ENCODE data around the gene LMNTD1.

LMNTD1 gene

DNA sequence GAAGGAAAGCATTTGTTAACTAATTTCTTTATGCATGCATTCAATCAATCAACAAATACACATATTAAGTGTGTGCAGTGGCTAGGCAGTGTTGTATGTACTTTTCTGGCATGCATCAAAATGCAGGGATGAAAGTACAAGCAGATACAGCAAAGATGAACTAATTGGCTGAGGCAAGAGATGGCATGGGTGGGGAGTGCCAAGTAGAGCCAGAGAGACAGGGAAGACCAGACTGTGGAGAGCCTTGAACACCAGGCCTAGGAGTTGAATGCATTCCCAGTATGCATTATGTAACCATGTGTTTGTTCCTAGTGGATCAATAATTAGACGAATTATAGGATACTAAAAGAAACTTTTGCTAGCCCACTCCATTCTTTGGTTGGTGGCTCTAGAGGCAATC, 17.3 kb upstream of the LMNTD1 start:
- H3K36me3 ChIP-seq (ENCODE audit: low read length) = no peaks in the 10 kb centered on the region
- no peak overlapping the region for H3K4me3 ChIP-seq (ENCODE audit: insufficient read depth, low read length, poor library complexity, severe bottlenecking)
- H3K27me3 ChIP-seq (ENCODE audit: low read length) = no peaks in the 10 kb centered on the region
- no peak overlapping the region for H3K9ac ChIP-seq (ENCODE audit: low read length)
- no peak for TF ChIP-seq EZH2phosphoT487 (conservative IDR thresholded peaks at IDR 0.05; ENCODE audit: low read length)
- TF ChIP-seq, protein P1, sequence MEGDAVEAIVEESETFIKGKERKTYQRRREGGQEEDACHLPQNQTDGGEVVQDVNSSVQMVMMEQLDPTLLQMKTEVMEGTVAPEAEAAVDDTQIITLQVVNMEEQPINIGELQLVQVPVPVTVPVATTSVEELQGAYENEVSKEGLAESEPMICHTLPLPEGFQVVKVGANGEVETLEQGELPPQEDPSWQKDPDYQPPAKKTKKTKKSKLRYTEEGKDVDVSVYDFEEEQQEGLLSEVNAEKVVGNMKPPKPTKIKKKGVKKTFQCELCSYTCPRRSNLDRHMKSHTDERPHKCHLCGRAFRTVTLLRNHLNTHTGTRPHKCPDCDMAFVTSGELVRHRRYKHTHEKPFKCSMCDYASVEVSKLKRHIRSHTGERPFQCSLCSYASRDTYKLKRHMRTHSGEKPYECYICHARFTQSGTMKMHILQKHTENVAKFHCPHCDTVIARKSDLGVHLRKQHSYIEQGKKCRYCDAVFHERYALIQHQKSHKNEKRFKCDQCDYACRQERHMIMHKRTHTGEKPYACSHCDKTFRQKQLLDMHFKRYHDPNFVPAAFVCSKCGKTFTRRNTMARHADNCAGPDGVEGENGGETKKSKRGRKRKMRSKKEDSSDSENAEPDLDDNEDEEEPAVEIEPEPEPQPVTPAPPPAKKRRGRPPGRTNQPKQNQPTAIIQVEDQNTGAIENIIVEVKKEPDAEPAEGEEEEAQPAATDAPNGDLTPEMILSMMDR (IDR thresholded peaks at IDR 0.05; ENCODE audit: insufficient read depth, low read length, poor library complexity, severe bottlenecking) = no peak
- H3K79me2 ChIP-seq (ENCODE audit: insufficient read depth, low read length) = no peaks in the 10 kb centered on the region
- no peak overlapping the region for H3K27ac ChIP-seq (ENCODE audit: low read depth, low read length)
- no peaks in the 10 kb centered on the region for H3K9me2 ChIP-seq (replicated peaks; ENCODE audit: insufficient read depth, low read length)
- no peak overlapping the region for H3K4me2 ChIP-seq (ENCODE audit: low read depth, low read length, poor library complexity, severe bottlenecking)
- H3K9me3 ChIP-seq (ENCODE audit: insufficient read depth, low read length) = no peaks in the 10 kb centered on the region
- no peaks in the 10 kb centered on the region for H4K20me1 ChIP-seq (ENCODE audit: low read depth, low read length)
- H2AFZ ChIP-seq (ENCODE audit: low read depth, low read length, severe bottlenecking) = no peak overlapping the region
- no peaks in the 10 kb centered on the region for H3F3A ChIP-seq (ENCODE audit: insufficient read depth)

DNA sequence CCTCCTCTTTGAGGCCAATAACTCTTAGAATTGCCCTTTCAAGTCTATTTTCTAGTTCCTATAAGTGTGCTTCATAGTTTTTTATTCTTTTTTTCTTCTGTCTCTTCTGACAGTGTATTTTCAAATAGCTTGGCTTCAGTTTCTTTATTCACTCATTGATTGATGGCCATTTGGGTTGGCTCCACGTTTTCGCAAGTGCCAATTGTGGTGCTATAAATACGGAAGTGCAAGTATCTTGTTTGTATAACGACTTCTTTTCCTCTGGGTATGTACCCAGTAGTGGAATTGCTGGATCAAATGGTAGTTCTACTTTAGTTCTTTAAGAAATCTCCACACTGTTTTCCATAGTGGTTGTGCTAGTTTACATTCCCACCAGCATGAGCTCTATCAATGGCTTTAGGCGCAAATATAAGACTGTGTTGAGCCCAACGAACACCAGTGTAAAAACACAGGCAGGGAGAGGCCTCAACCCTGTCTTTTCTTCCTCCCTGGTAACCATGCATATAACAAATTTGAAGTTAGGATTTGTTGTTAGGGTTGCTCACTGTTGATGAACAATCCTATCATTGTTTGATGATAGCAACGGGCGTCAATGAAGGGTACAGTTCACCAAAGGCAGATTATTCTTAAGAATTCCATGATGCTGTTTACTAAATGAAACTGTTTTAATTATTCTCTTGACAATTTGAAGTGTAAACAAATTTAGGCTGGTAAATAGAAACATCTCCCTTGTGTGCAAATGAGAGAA, 13.3 kb upstream of the LMNTD1 start:
- Histone ChIP-seq H3K9me3 (ENCODE audit: insufficient read depth, low read length) (no peaks in the 10 kb centered on the region), H3F3A (ENCODE audit: insufficient read depth) (no peaks in the 10 kb centered on the region), H3K9ac (ENCODE audit: low read length) (no peak overlapping the region), H3K27me3 (ENCODE audit: low read length) (no peaks in the 10 kb centered on the region), H3K9me2 (replicated peaks; ENCODE audit: insufficient read depth, low read length) (no peaks in the 10 kb centered on the region), H4K20me1 (ENCODE audit: low read depth, low read length) (no peaks in the 10 kb centered on the region), H3K79me2 (ENCODE audit: insufficient read depth, low read length) (no peaks in the 10 kb centered on the region), H3K36me3 (ENCODE audit: low read length) (no peaks in the 10 kb centered on the region), H2AFZ (ENCODE audit: low read depth, low read length, severe bottlenecking) (no peak overlapping the region), H3K27ac (ENCODE audit: low read depth, low read length) (no peak overlapping the region), H3K4me3 (ENCODE audit: insufficient read depth, low read length, poor library complexity, severe bottlenecking) (no peak overlapping the region), H3K4me2 (ENCODE audit: low read depth, low read length, poor library complexity, severe bottlenecking) (no peak overlapping the region)
- no peak for TF ChIP-seq EZH2phosphoT487 (conservative IDR thresholded peaks at IDR 0.05; ENCODE audit: low read length)
- TF ChIP-seq, protein P1 (IDR thresholded peaks at IDR 0.05; ENCODE audit: insufficient read depth, low read length, poor library complexity, severe bottlenecking) = no peak

DNA sequence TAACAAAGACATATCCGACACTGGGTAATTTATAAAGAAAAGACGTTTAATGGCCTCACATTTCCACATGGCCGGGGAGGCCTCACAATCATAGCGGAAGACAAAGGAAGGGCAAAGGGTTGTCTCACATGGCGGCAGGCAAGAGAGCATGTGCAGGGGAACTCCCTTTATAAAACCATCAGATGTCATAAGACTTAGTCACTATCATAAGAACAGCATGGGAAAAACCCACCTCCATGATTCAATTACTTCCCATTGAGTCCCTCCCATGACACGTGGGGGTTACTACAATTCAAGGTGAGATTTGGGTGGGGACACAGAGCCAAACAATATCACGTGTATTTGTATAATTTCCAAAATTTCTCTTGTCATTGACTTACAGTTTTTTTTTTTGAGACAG, 5.5 kb upstream of the LMNTD1 start:
- Histone ChIP-seq H3K9ac (ENCODE audit: low read length) (no peak overlapping the region), H3K36me3 (ENCODE audit: low read length) (no peaks in the 10 kb centered on the region), H3F3A (ENCODE audit: insufficient read depth) (no peaks in the 10 kb centered on the region), H3K4me2 (ENCODE audit: low read depth, low read length, poor library complexity, severe bottlenecking) (no peak overlapping the region), H4K20me1 (ENCODE audit: low read depth, low read length) (no peaks in the 10 kb centered on the region), H3K9me3 (ENCODE audit: insufficient read depth, low read length) (no peaks in the 10 kb centered on the region), H3K27ac (ENCODE audit: low read depth, low read length) (no peak overlapping the region), H3K9me2 (replicated peaks; ENCODE audit: insufficient read depth, low read length) (no peaks in the 10 kb centered on the region), H3K79me2 (ENCODE audit: insufficient read depth, low read length) (no peaks in the 10 kb centered on the region), H2AFZ (ENCODE audit: low read depth, low read length, severe bottlenecking) (no peak overlapping the region), H3K4me3 (ENCODE audit: insufficient read depth, low read length, poor library complexity, severe bottlenecking) (no peak overlapping the region), H3K27me3 (ENCODE audit: low read length) (no peaks in the 10 kb centered on the region)
- TF ChIP-seq, protein P1 (IDR thresholded peaks at IDR 0.05; ENCODE audit: insufficient read depth, low read length, poor library complexity, severe bottlenecking) = no peak
- no peak for TF ChIP-seq EZH2phosphoT487 (conservative IDR thresholded peaks at IDR 0.05; ENCODE audit: low read length)
